GM10847 (cell line): ENCODE measurements around the gene PRKAB1.

Experiments
- POLR2A ChIP-seq: IDR thresholded peaks from 2 replicates; pipeline ENCODE4 v1.6.1; 2011; ENCODE audit not compliant: insufficient read length; ENCODE audit errors: extremely low read depth

Gene PRKAB1

GRCh38 chr12:119692410-119692809, 24.5 kb downstream of the PRKAB1 start:
- no peak for TF ChIP-seq POLR2A

- no peak for TF ChIP-seq POLR2A
These were observed 25.1 kb downstream of the PRKAB1 start for GRCh38 chr12:119692997-119693396.

DNA sequence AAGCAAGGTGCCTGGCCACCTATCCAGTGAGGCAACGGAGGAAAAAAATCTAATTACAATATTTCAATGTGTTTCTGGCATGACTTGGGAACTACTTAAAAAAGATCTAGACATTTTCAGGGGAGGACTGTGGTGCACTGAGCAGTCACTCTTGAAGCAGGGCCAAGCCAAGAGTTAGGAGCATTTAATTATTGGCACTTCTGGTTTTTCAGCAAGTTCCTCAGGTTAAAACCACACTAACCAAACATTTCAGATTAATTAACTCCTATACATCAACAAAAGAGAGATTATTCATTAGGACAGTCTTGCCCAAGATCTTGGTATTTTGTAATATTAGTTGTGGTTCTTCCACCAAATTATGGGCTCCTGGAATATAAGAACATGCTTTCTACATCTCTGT, 25.6 kb downstream of the PRKAB1 start:
- TF ChIP-seq POLR2A, result no peak

DNA sequence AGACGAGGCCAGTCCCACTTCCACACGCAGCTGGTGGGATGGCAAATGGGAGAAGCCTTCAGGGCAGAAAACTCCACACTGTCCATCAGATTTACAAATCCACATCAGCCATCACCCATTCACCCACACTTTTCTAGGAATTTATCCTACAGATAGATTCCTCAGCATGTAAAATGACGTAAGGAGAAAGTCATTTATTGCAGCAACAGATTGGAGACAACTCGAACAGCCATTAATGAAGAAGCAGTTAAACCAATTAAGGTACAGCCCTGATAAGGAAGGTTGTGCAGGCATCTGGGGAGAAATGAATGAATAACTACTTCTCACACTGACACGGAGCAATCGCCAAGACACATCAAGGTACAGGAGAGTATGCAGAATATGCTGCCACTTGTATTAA, 26.2 kb downstream of the PRKAB1 start:
- TF ChIP-seq POLR2A, result no peak

GRCh38 chr12:119695034-119695433, 27.1 kb downstream of the PRKAB1 start:
- no peak for TF ChIP-seq POLR2A

DNA sequence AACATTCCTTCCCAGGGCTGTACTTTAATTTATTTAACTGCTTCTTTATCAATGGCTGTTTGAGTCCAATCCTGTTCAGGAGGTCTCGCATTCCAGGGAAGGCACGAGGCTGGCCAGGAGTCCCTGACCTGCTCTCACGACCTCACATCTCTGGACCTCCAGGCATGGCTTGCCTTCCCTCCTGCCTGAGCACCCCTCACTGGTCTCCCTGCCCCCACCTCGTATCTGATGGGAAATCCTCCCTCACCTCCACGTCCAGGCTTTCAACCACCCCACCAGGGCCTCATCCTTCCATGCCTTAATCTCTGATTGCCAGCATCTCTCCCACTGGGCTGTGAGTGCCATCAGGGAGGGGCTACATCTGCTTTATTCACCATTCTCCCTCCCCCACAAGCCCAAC, 29.0 kb downstream of the PRKAB1 start:
- no peak for TF ChIP-seq POLR2A

GRCh38 chr12:119699199-119699760, 31.3 kb downstream of the PRKAB1 start:
- TF ChIP-seq POLR2A, result no peak

- TF ChIP-seq POLR2A, result no peak
These were observed 32.1 kb downstream of the PRKAB1 start for GRCh38 chr12:119700078-119700477.

- TF ChIP-seq POLR2A, result no peak
These were observed 36.3 kb downstream of the PRKAB1 start for GRCh38 chr12:119704065-119704747.

DNA sequence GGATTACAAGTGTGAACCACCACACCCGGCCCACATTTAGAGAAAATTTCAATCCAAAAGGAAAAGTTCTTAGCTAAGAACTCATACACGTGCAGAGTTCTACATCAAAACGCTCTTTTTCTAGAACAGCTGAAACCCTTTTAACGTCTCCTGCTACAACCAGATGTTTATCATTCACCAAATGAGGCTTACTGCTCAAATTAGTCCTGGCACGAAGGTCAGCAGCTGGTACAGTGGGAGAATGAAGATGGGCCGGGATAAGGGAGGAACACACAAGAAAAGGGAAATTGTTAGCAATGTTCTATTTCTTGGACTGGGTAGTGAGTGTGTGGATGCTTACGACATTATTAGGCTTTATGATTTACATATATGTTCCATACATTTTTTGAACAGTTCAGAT, 37.2 kb downstream of the PRKAB1 start:
- no peak for TF ChIP-seq POLR2A

GRCh38 chr12:119710374-119710964, 42.5 kb downstream of the PRKAB1 start:
- TF ChIP-seq POLR2A, result no peak

- TF ChIP-seq POLR2A, result no peak
These were observed 43.1 kb downstream of the PRKAB1 start for GRCh38 chr12:119710965-119711551.

DNA sequence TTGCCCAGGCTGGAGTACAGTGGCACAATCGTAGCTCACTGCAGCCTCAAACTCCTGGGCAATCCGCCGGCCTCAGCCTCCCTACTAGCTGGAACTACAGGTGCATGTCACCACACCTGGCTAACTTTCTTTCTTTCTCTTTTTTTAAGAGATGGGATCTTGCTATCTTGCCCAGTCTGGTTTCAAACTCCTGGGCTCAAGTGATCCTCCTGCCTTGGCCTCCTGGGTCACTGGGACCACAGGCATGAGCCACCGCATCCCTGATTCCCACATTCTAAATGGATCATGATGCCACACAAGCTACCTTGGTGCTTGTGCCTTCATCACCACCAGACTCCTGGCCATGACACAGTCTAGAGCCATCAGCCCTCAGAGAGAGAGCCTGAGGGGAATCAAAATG, 43.8 kb downstream of the PRKAB1 start:
- TF ChIP-seq POLR2A, result no peak

DNA sequence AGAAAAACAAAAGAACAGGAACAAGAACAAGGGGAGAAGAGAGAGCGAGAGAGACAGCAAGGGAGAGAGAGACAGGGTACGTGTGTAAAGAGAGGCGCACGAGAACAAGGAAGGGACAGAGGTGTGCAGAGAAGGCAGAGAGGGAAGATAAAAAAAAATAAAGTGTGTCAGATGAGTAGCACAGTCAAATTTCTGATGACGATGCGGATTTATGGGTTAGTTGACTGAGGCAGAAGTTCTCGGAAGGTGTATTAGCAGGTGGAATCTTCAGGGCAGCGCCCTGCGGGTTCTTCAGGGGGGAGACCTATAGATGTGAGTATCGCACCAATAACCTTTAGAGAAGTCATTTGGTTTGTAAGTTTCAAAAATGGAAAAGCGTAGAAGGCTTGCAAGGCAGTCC, 44.8 kb downstream of the PRKAB1 start:
- TF ChIP-seq POLR2A, result no peak

GRCh38 chr12:119713551-119714031, 45.7 kb downstream of the PRKAB1 start:
- no peak for TF ChIP-seq POLR2A

DNA sequence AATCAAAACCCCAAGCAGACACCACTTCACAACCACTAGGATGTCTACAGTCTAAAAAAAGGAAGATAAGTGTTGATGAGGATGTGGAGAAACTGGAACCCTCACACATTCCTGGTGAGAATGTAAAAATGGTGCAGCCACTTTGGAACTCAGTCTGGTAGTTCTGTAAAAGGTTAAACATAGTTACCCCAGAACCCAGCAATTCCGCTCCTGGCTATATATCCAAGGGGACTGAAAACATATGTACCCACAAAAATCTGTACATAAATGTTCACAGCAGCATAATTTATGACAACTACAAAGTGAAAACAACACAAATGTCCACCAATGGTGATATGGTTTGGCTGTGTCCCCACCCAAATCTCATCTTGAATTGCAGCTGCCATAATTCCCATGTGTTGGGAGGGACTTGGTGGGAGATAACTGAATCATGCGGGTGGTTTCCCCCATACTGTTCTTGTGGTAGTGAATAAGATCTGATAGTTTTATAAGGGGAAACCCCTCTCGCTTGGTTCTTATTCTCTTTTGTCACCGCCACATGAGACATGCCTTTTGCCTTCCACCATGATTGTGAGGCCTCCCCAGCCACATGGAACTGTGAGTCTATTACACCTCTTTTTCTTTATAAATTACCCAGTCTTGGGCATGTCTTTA, 46.8 kb downstream of the PRKAB1 start:
- TF ChIP-seq POLR2A, result no peak

GRCh38 chr12:119715268-119715620, 47.3 kb downstream of the PRKAB1 start:
- no peak for TF ChIP-seq POLR2A
